Prostate gland (tissue), 2 donors: Measurements from ENCODE around the gene GNL1. TPM values are rescaled to one million over a fixed set of nuclear protein-coding genes. Genes with fewer than 3 reads are reported as not detected.
"Not testable (repeated sequence)": the region's sequence is repeated elsewhere in the genome, so short reads cannot be mapped to it uniquely, and the experiment has no call there.

Experiments
- DNase-seq: peaks from one replicate; pipeline ENCODE4 v3.0.0-alpha.2; 2019; ENCODE audit warnings: low spot score
- H3K27ac ChIP-seq, 2 donors: fragments of 200-600 bp; sonication (generic); 2 replicates each; pipeline ENCODE4 v1.5.1; 2017 to 2019
- H3K27me3 ChIP-seq: fragments of 200-600 bp; sonication (generic); replicated peaks from 2 replicates; pipeline ENCODE4 v1.5.1; 2019; ENCODE audit not compliant: insufficient read depth
- H3K36me3 ChIP-seq, 2 donors: fragments of 200-600 bp; sonication (generic); 1 replicate in 1 of 2; 2 replicates in 1 of 2; pipeline versions ENCODE4 v1.5.1 to v1.8.1; 2017 to 2019
- H3K4me1 ChIP-seq: fragments of 200-600 bp; sonication (generic); replicated peaks from 2 replicates; pipeline ENCODE4 v1.5.1; 2019
- H3K4me3 ChIP-seq, 2 donors: fragments of 200-600 bp; sonication (generic); 2 replicates each; pipeline ENCODE4 v1.5.1; 2017 to 2019
- H3K9me3 ChIP-seq: fragments of 200-600 bp; sonication (generic); 2 replicates; pipeline ENCODE4 v1.5.1; 2017
- POLR2A ChIP-seq: fragments of 450-650 bp; IDR thresholded peaks from one replicate; pipeline ENCODE4 v1.6.1; 2016; ENCODE audit warnings: antibody characterized with exemption, mild to moderate bottlenecking
- POLR2AphosphoS5 ChIP-seq: sonication (generic); formaldehyde crosslinking; IDR thresholded peaks from one replicate; pipeline ENCODE4 v1.6.1; 2017; ENCODE audit warnings: antibody characterized with exemption
- WGBS: methylation state at CpG from one replicate; pipeline ENCODE4 v1.1.5; 2018; 5-methylcytosine and 5-hydroxymethylcytosine counted together
- intact Hi-C: fragments of 100-400 bp; cut with DNase I; formaldehyde crosslinking; loops from one replicate; pipeline ENCODE4 v1.14.2; 2022
- total RNA-seq, 2 donors: library from RNA; depleted of rRNA; stranded (reverse); fragments of >200 nt; gene quantifications; one replicate each; pipeline ENCODE4 v1.1.0, GENCODE V29; 2016
- TF ChIP-seq, protein P1 (sequence below), 4 experiments: fragments of 200-600 bp in 2 of 4; fragments of 450-650 bp in 2 of 4; sonication (generic) in 2 of 4; IDR thresholded peaks; 1 replicate in 3 of 4; 2 replicates in 1 of 4; pipeline ENCODE4 v1.5.1; 2016 to 2019; ENCODE audit warnings: antibody characterized with exemption in 4 of 4, mild to moderate bottlenecking in 2 of 4, moderate library complexity in 2 of 4

Gene GNL1
- total RNA-seq, 2 donors from 2014 or later, result 38.3 to 56.4 TPM

DNA sequence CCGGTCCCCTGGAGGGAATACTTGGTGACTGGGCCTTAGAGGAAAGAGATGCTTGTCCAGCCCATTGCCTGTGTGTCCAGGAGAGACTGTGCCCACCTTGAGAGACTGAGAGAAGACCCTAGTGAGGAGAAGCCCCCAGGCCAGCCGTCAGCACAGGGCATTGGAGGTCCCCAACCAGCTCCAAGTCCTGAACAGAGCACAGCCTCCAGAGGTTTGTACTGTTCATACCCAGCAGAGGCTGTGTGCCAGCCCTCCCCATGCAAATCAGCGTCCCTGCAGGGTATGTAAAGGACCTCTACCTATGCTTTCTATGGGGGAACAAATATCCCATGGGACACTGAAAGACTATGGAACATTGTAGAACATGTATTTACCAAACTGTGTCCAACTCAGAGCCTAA is 58.6 kb downstream of the GNL1 start:
- no peaks in the 10 kb centered on the region for H3K36me3 ChIP-seq
- H3K9me3 ChIP-seq, result no peaks in the 10 kb centered on the region
- H3K27me3 ChIP-seq, result no peaks in the 10 kb centered on the region
- H3K27ac ChIP-seq, result no peak overlapping the region
- intact Hi-C loops, result no loop called here
- H3K4me1 ChIP-seq, result no peaks in the 10 kb centered on the region
- 92% methylated on average over 3 of the region's 3 CpGs for WGBS
- TF ChIP-seq POLR2AphosphoS5 (no peak), POLR2A (no peak)
- TF ChIP-seq, protein P1, sequence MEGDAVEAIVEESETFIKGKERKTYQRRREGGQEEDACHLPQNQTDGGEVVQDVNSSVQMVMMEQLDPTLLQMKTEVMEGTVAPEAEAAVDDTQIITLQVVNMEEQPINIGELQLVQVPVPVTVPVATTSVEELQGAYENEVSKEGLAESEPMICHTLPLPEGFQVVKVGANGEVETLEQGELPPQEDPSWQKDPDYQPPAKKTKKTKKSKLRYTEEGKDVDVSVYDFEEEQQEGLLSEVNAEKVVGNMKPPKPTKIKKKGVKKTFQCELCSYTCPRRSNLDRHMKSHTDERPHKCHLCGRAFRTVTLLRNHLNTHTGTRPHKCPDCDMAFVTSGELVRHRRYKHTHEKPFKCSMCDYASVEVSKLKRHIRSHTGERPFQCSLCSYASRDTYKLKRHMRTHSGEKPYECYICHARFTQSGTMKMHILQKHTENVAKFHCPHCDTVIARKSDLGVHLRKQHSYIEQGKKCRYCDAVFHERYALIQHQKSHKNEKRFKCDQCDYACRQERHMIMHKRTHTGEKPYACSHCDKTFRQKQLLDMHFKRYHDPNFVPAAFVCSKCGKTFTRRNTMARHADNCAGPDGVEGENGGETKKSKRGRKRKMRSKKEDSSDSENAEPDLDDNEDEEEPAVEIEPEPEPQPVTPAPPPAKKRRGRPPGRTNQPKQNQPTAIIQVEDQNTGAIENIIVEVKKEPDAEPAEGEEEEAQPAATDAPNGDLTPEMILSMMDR (IDR thresholded peaks at IDR 0.05), result no peak
- no peak overlapping the region for H3K4me3 ChIP-seq
- no peak for DNase-seq

DNA sequence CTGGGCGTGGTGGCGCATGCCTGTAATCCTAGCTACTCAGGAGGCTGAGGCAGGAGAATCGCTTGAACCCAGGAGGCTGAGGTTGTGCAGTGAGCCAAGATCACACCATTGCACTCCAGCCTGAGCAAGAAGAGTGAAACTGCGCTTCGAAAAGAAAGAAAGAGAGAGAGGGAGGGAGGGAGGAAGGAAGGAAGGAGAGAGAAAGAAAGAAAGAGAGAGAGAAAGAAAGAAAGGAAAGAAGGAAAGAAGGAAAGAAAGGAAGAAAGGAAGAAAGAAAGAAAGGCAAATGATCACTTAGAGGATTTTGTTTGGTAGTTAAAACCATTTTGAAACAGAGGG is 59.1 kb downstream of the GNL1 start:
- H3K27ac ChIP-seq, H3K4me3 ChIP-seq, H3K4me1 ChIP-seq, H3K9me3 ChIP-seq, H3K27me3 ChIP-seq, DNase-seq, intact Hi-C loops, H3K36me3 ChIP-seq: not testable (repeated sequence)
- WGBS, result 96% methylated on average over 5 of the region's 5 CpGs

DNA sequence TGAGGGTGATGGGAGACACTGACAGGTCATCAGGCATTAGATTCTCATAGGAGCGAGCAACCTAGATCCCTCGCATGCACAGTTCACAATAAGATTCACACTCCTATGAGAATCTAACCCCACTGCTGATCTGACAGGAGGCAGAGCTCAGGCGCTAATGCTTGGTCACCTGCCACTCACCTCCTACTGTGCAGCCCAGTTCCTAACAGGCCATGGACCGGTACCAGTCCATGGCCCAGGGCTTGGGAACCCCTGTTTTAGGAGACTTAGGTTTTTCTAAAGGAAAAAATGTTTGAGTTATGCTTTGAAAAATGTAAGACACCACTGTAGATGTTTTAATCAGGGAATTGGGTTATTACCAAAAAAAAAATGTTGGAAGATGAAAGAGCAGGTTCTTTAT is 60.3 kb downstream of the GNL1 start:
- DNase-seq, result no peak
- intact Hi-C loops, result no loop called here

DNA sequence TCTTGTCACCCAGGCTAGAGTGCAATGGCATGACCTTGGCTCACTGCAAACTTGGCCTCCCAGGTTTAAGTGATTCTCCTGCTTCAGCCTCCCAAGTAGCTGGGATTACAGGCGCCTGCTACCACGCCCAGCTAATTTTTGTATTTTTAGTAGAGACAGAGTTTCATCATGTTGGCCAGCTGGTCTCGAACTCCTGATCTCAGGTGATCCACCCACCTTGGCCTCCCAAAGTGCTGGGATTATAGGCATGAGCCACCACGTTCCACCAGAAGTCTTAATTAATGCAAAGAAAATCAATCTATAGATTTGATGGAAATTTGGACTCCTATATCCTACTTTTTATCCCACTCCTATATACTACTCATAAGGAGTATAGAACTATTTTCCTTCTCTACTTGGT is 61.2 kb downstream of the GNL1 start:
- H3K4me1 ChIP-seq, H3K9me3 ChIP-seq, H3K36me3 ChIP-seq, H3K27me3 ChIP-seq, H3K4me3 ChIP-seq, H3K27ac ChIP-seq, DNase-seq, intact Hi-C loops: not testable (repeated sequence)
- 90% methylated on average over 4 of the region's 4 CpGs for WGBS

More for the DNA sequence above, 60.3 kb downstream of the GNL1 start:
- H3K36me3 ChIP-seq, result peaks cover 0 to 4% of the 10 kb centered on the region in 2 donors
- H3K4me1 ChIP-seq, result no peaks in the 10 kb centered on the region
- H3K9me3 ChIP-seq, result no peaks in the 10 kb centered on the region
- WGBS, result 89% methylated on average over 4 of the region's 4 CpGs
- H3K27ac ChIP-seq, result no peak overlapping the region
- H3K4me3 ChIP-seq, result no peak overlapping the region
- H3K27me3 ChIP-seq, result no peaks in the 10 kb centered on the region
- TF ChIP-seq POLR2AphosphoS5, result no peak
- TF ChIP-seq POLR2A, result no peak
- TF ChIP-seq, protein P1 (IDR thresholded peaks at IDR 0.05), result no peak

DNA sequence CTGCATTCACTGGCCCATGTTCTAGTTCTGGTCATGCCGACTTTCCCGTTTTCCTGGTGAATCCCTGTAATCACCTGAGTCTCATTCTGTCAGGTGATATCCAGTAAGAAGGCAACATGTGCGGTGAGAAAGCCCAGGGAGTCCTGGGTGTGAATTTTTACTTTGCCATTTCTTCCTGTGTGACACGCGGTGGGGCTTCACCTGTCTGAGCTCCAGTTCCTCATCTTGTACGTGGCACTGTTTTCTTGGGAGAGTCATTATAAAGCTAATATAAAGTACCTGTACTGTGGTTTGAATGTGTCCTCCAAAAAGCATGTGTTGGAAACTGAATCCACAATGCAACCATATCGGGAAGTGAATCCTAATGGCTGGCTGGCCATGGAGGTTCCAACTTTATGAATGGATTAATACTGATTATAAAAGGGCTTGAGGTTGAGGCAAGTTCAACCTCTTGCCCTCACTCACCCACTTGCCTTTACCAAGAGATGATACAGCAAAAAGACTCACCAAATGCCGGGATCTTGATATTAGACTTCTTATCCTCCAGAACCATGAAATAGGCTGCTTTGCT is 61.9 kb downstream of the GNL1 start:
- H3K9me3 ChIP-seq, result no peaks in the 10 kb centered on the region
- DNase-seq, result no peak
- H3K27me3 ChIP-seq, result no peaks in the 10 kb centered on the region
- no peak overlapping the region for H3K4me3 ChIP-seq
- H3K36me3 ChIP-seq, result peaks cover 0 to 4% of the 10 kb centered on the region in 2 donors
- no peak overlapping the region for H3K27ac ChIP-seq
- 89% methylated on average over 8 of the region's 8 CpGs for WGBS
- intact Hi-C loops, result no loop called here
- TF ChIP-seq POLR2AphosphoS5 (no peak), POLR2A (no peak)
- TF ChIP-seq, protein P1 (IDR thresholded peaks at IDR 0.05), result no peak
- H3K4me1 ChIP-seq, result no peaks in the 10 kb centered on the region

DNA sequence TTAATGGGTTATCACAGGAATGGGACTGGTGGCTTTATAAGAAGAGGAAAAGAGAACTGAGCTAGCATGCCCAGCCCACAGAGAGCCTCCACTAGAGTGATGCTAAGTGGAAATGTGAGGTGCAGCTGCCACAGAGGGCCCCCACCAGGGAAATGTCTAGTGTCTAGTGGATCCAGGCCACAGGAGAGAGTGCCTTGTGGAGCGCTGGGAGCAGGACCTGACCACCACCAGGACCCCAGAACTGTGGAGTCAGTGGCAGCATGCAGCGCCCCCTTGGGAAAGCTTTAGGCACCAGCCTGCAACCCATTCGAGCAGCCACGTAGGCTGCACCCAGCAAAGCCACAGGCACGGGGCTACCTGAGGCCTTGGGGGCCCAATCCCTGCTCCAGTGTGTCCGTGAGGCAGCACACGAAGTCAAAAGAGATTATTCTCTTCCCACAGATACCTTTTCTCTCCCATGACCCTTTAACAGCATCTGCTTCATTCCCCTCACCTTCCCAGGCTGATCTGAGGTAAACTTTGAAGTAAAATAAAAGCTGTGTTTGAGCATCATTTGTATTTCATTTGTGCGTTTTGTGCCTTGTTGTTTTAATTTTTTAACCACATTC is 62.5 kb downstream of the GNL1 start:
- intact Hi-C loops, result no loop called here
- no peak overlapping the region for H3K4me3 ChIP-seq
- 71% methylated on average over 8 of the region's 8 CpGs for WGBS
- H3K4me1 ChIP-seq, result no peaks in the 10 kb centered on the region
- H3K9me3 ChIP-seq, result no peaks in the 10 kb centered on the region
- no peak for DNase-seq
- no peaks in the 10 kb centered on the region for H3K27me3 ChIP-seq
- H3K36me3 ChIP-seq, result peaks cover 0 to 4% of the 10 kb centered on the region in 2 donors
- TF ChIP-seq POLR2A, result no peak
- H3K27ac ChIP-seq, result no peak overlapping the region
